Mucosa of stomach (tissue), 1 donor: ENCODE results near the gene LGR6.
"Not testable (repeated sequence)": the region's sequence is repeated elsewhere in the genome, so short reads cannot be mapped to it uniquely, and the experiment has no call there.

Experiments
- H3K27me3 ChIP-seq: one replicate; pipeline ENCODE4 v1.7.0; 2013; ENCODE audit warnings: mild to moderate bottlenecking, low read length; ENCODE audit not compliant: control insufficient read depth, insufficient read depth
- H3K36me3 ChIP-seq: one replicate; pipeline ENCODE4 v1.7.0; 2013; ENCODE audit warnings: low read length; ENCODE audit not compliant: control insufficient read depth, insufficient read depth
- H3K4me1 ChIP-seq: one replicate; pipeline ENCODE4 v1.7.0; 2013; ENCODE audit warnings: mild to moderate bottlenecking, low read length; ENCODE audit not compliant: control insufficient read depth, insufficient read depth
- H3K4me3 ChIP-seq: one replicate; pipeline ENCODE4 v1.7.0; 2013; ENCODE audit warnings: low read length
- H3K9ac ChIP-seq: one replicate; pipeline ENCODE4 v1.7.0; 2013; ENCODE audit warnings: mild to moderate bottlenecking, low read length, moderate library complexity
- H3K9me3 ChIP-seq: one replicate; pipeline ENCODE4 v1.7.0; 2013; ENCODE audit warnings: mild to moderate bottlenecking, low read length, moderate library complexity; ENCODE audit not compliant: control insufficient read depth
- donor health status: Pancreatic carcinoma.

The LGR6 gene

GRCh38 chr1:202348005-202348508, 154.5 kb downstream of the LGR6 start:
- H3K36me3 ChIP-seq: no peaks in the 10 kb centered on the region
- H3K9me3 ChIP-seq: no peaks in the 10 kb centered on the region
- no peaks in the 10 kb centered on the region for H3K27me3 ChIP-seq
- no peak overlapping the region for H3K9ac ChIP-seq
- no peak overlapping the region for H3K4me3 ChIP-seq
- peaks cover 12% of the 10 kb centered on the region for H3K4me1 ChIP-seq

- Histone ChIP-seq H3K9me3 (no peaks in the 10 kb centered on the region), H3K36me3 (no peaks in the 10 kb centered on the region), H3K9ac (peak within 1 kb of the TSS; percentile 79), H3K4me3 (peak within 1 kb of the TSS; percentile 99), H3K27me3 (no peaks in the 10 kb centered on the region), H3K4me1 (peaks cover 12% of the 10 kb centered on the region)
These were observed 155.1 kb downstream of the LGR6 start, which contains the start of gene PPP1R12B for GRCh38 chr1:202348509-202349205. Gene PPP1R12B (plus strand): TSS chr1:202348699. CDS start chr1:202348852, 153 bp downstream.

- H3K36me3 ChIP-seq: no peaks in the 10 kb centered on the region
- no peaks in the 10 kb centered on the region for H3K27me3 ChIP-seq
- H3K4me3 ChIP-seq: peak overlapping the region; percentile 99
- peak overlapping the region; percentile 79 for H3K9ac ChIP-seq
- H3K4me1 ChIP-seq: peaks cover 12% of the 10 kb centered on the region
- H3K9me3 ChIP-seq: no peaks in the 10 kb centered on the region
These were observed 155.8 kb downstream of the LGR6 start for GRCh38 chr1:202349206-202349928.

GRCh38 chr1:202351725-202352124, 158.1 kb downstream of the LGR6 start:
- no peaks in the 10 kb centered on the region for H3K9me3 ChIP-seq
- H3K9ac ChIP-seq: no peak overlapping the region
- no peaks in the 10 kb centered on the region for H3K27me3 ChIP-seq
- no peak overlapping the region for H3K4me3 ChIP-seq
- H3K4me1 ChIP-seq: peaks cover 12% of the 10 kb centered on the region
- no peaks in the 10 kb centered on the region for H3K36me3 ChIP-seq

GRCh38 chr1:202352583-202353197, 159.1 kb downstream of the LGR6 start:
- H3K27me3 ChIP-seq, H3K9ac ChIP-seq, H3K4me3 ChIP-seq, H3K36me3 ChIP-seq, H3K9me3 ChIP-seq: not testable (repeated sequence)
- peaks cover 12% of the 10 kb centered on the region for H3K4me1 ChIP-seq

- Histone ChIP-seq H3K27me3 (no peaks in the 10 kb centered on the region), H3K9me3 (no peaks in the 10 kb centered on the region), H3K4me3 (no peak overlapping the region), H3K36me3 (no peaks in the 10 kb centered on the region), H3K9ac (no peak overlapping the region), H3K4me1 (no peaks in the 10 kb centered on the region)
These were observed 162.4 kb downstream of the LGR6 start for GRCh38 chr1:202355944-202356553.

- Histone ChIP-seq H3K27me3 (no peaks in the 10 kb centered on the region), H3K9me3 (no peaks in the 10 kb centered on the region), H3K4me3 (no peak overlapping the region), H3K4me1 (no peaks in the 10 kb centered on the region), H3K36me3 (no peaks in the 10 kb centered on the region), H3K9ac (no peak overlapping the region)
These were observed 163.9 kb downstream of the LGR6 start for GRCh38 chr1:202357506-202357905.

- H3K9me3 ChIP-seq: no peaks in the 10 kb centered on the region
These were observed 167.6 kb downstream of the LGR6 start for GRCh38 chr1:202361224-202361623.

GRCh38 chr1:202361701-202362100, 168.1 kb downstream of the LGR6 start:
- Histone ChIP-seq H3K27me3 (no peaks in the 10 kb centered on the region), H3K9me3 (no peaks in the 10 kb centered on the region), H3K36me3 (no peaks in the 10 kb centered on the region), H3K4me1 (no peaks in the 10 kb centered on the region), H3K4me3 (no peak overlapping the region), H3K9ac (no peak overlapping the region)

More at GRCh38 chr1:202361224-202361623, 167.6 kb downstream of the LGR6 start:
- Histone ChIP-seq H3K27me3 (no peaks in the 10 kb centered on the region), H3K4me3 (no peak overlapping the region), H3K4me1 (no peaks in the 10 kb centered on the region), H3K9ac (no peak overlapping the region), H3K36me3 (no peaks in the 10 kb centered on the region)

GRCh38 chr1:202362212-202362611, 168.6 kb downstream of the LGR6 start:
- no peaks in the 10 kb centered on the region for H3K4me1 ChIP-seq

GRCh38 chr1:202365092-202365815, 171.7 kb downstream of the LGR6 start:
- Histone ChIP-seq H3K9ac (no peak overlapping the region), H3K9me3 (no peaks in the 10 kb centered on the region), H3K4me3 (no peak overlapping the region), H3K36me3 (no peaks in the 10 kb centered on the region), H3K27me3 (no peaks in the 10 kb centered on the region), H3K4me1 (no peaks in the 10 kb centered on the region)

More at GRCh38 chr1:202362212-202362611, 168.6 kb downstream of the LGR6 start:
- H3K9me3 ChIP-seq: no peaks in the 10 kb centered on the region
- H3K4me3 ChIP-seq: no peak overlapping the region
- H3K27me3 ChIP-seq: no peaks in the 10 kb centered on the region
- no peaks in the 10 kb centered on the region for H3K36me3 ChIP-seq
- H3K9ac ChIP-seq: no peak overlapping the region
